ENCODE data around the gene SELENOW.

DNA sequence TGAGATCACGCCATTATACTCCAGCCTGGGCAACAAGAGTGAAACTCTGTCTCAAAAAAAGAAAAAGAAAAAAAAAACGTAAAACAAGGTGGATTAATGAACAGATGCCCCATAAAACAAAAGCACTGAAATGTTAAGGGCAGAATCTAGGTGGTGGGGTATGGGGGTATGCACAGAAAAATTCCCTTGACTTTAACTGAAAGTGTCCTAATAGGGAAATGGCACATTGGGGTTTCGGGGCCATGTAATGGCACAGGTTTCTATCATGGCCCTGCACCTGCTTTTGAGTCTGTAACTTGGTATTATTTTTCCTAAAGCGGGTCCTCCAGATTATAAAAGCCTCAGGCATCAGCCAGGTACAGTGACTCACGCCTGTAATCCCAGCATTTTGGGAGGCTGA, 16.9 kb upstream of the SELENOW start:
- TF ChIP-seq POLR2AphosphoS5 (IDR thresholded peaks at IDR 0.05): no peak
- no peak for TF ChIP-seq EP300 (IDR thresholded peaks at IDR 0.05)
